H1 (cell line): ENCODE results near the gene LHFPL2. TPM values are rescaled to one million over a fixed set of nuclear protein-coding genes. Genes with fewer than 3 reads are reported as not detected.

ENCODE experiments used
- CTCF ChIA-PET: fragments of 300-600 bp; sonication (Branson Sonifier 250); formaldehyde crosslinking; loops from one replicate; lab custom pipeline; 2021; ENCODE audit not compliant: partially characterized antibody; lab: Charles Lee
- POLR2A ChIA-PET: fragments of 300-600 bp; sonication (Branson Sonifier 250); formaldehyde crosslinking; loops from one replicate; lab custom pipeline; 2021; ENCODE audit warnings: inconsistent platforms; ENCODE audit not compliant: partially characterized antibody; lab: Charles Lee
- DNase-seq, 2 experiments: peaks; one replicate each; pipeline versions ENCODE4 v3.0.0 to v3.0.0-alpha.2; 2010 to 2022; ENCODE audit warnings: low spot score in 2 of 2, low read depth in 1 of 2, mixed read lengths in 1 of 2
- FAIRE-seq: peaks from 2 replicates; lab custom pipeline; 2011; peaks lifted over from hg19 to GRCh38; lab: Jason Lieb, UNC
- H2AFZ ChIP-seq: 2 replicates; pipeline ENCODE4 v1.8.1; 2012; ENCODE audit warnings: low read length, inconsistent platforms
- H2AK5ac ChIP-seq: 2 replicates; pipeline ENCODE4 v1.6.1; 2013; ENCODE audit warnings: low read depth, low read length
- H2BK120ac ChIP-seq: replicated peaks from 2 replicates; pipeline ENCODE3; 2013; ENCODE audit warnings: low read depth, low read length, inconsistent platforms
- H2BK12ac ChIP-seq: 2 replicates; pipeline ENCODE4 v1.6.1; 2013; ENCODE audit warnings: low read depth, low read length
- H2BK15ac ChIP-seq: 2 replicates; pipeline ENCODE4 v1.6.1; 2013; ENCODE audit warnings: low read length
- H2BK20ac ChIP-seq: 2 replicates; pipeline ENCODE4 v1.6.1; 2013; ENCODE audit warnings: low read length
- H2BK5ac ChIP-seq: 2 replicates; pipeline ENCODE4 v1.6.1; 2013; ENCODE audit warnings: low read depth, low read length
- H3K14ac ChIP-seq: 2 replicates; pipeline ENCODE4 v1.6.1; 2013; ENCODE audit warnings: inconsistent platforms; ENCODE audit not compliant: insufficient read length
- H3K18ac ChIP-seq: 2 replicates; pipeline ENCODE4 v1.6.1; 2013; ENCODE audit warnings: low read length; ENCODE audit errors: extremely low read depth
- H3K23ac ChIP-seq: 2 replicates; pipeline ENCODE4 v1.6.1; 2013; ENCODE audit warnings: inconsistent platforms; ENCODE audit not compliant: insufficient read length
- H3K23me2 ChIP-seq: 2 replicates; pipeline ENCODE4 v1.6.1; 2013; ENCODE audit warnings: low read depth, low read length
- H3K27ac ChIP-seq: 2 replicates; pipeline ENCODE4 v1.6.1; 2011; ENCODE audit warnings: low read depth, low read length, inconsistent platforms
- H3K27me3 ChIP-seq, 4 experiments: replicated peaks in 1 of 4; 1 replicate in 1 of 4; 2 replicates in 3 of 4; pipeline versions ENCODE4 v1.6.1 to v1.8.1; 2011 to 2013; ENCODE audit warnings: low read length in 3 of 4, mild to moderate bottlenecking in 3 of 4, inconsistent platforms in 2 of 4, mixed read lengths in 2 of 4, moderate library complexity in 1 of 4; ENCODE audit not compliant: control insufficient read depth in 3 of 4, insufficient read depth in 3 of 4; ENCODE audit errors: extremely low read depth in 1 of 4
- H3K36me3 ChIP-seq, 4 experiments: 2 replicates each; pipeline versions ENCODE4 v1.6.1 to v1.8.1; 2011 to 2013; ENCODE audit warnings: mild to moderate bottlenecking in 4 of 4, low read length in 3 of 4, moderate library complexity in 2 of 4, control low read depth in 1 of 4, inconsistent platforms in 1 of 4; ENCODE audit not compliant: insufficient read depth in 4 of 4, control insufficient read depth in 2 of 4
- H3K4ac ChIP-seq: replicated peaks from 2 replicates; pipeline ENCODE3; 2013; ENCODE audit warnings: low read length, low read depth, mixed read lengths, inconsistent platforms; ENCODE audit not compliant: insufficient read length
- H3K4me1 ChIP-seq, 4 experiments: replicated peaks in 1 of 4; 1 replicate in 1 of 4; 2 replicates in 3 of 4; pipeline versions ENCODE4 v1.6.1 to v1.8.1; 2011 to 2013; ENCODE audit warnings: low read length in 3 of 4, inconsistent platforms in 2 of 4, mixed read lengths in 1 of 4; ENCODE audit not compliant: insufficient read depth in 4 of 4, control insufficient read depth in 3 of 4
- H3K4me2 ChIP-seq, 2 experiments: 2 replicates each; pipeline versions ENCODE4 v1.6.1 to v1.8.1; 2011 to 2013; ENCODE audit warnings: low read depth in 2 of 2, low read length in 2 of 2, control low read depth in 1 of 2, inconsistent platforms in 1 of 2, mild to moderate bottlenecking in 1 of 2; ENCODE audit not compliant: insufficient read depth in 1 of 2
- H3K4me3 ChIP-seq, 4 experiments: fragments of 200-600, 300-600 bp in 1 of 4; sonication (generic), shearing (Covaris generic), sonication (Bioruptor Twin) in 1 of 4; 2 replicates each; pipeline versions ENCODE4 v1.5.1 to v1.8.1; 2011 to 2016; ENCODE audit warnings: low read length in 4 of 4, low read depth in 3 of 4, control low read depth in 2 of 4, inconsistent platforms in 2 of 4, mild to moderate bottlenecking in 2 of 4, mixed read lengths in 1 of 4, moderate library complexity in 1 of 4; ENCODE audit not compliant: insufficient read depth in 2 of 4; ENCODE audit errors: extremely low read depth in 1 of 4
- H3K56ac ChIP-seq: replicated peaks from 2 replicates; pipeline ENCODE3; 2013; ENCODE audit warnings: low read depth, mild to moderate bottlenecking, mixed read lengths, low read length, inconsistent platforms; ENCODE audit not compliant: insufficient read length
- H3K79me1 ChIP-seq: 2 replicates; pipeline ENCODE4 v1.6.1; 2013; ENCODE audit warnings: low read depth, low read length, control low read depth
- H3K79me2 ChIP-seq, 2 experiments: 2 replicates each; pipeline versions ENCODE4 v1.6.1 to v1.8.1; 2012 to 2013; ENCODE audit warnings: low read length in 2 of 2, mild to moderate bottlenecking in 2 of 2, inconsistent platforms in 1 of 2; ENCODE audit not compliant: insufficient read depth in 2 of 2, control insufficient read depth in 1 of 2
- H3K9ac ChIP-seq, 4 experiments: replicated peaks in 1 of 4; 1 replicate in 1 of 4; 2 replicates in 3 of 4; pipeline versions ENCODE4 v1.6.1 to v1.8.1; 2011 to 2013; ENCODE audit warnings: low read depth in 3 of 4, low read length in 3 of 4, control low read depth in 2 of 4, mild to moderate bottlenecking in 2 of 4, moderate library complexity in 2 of 4, inconsistent platforms in 1 of 4; ENCODE audit errors: extremely low read depth in 1 of 4
- H3K9me3 ChIP-seq, 2 experiments: 2 replicates each; pipeline versions ENCODE4 v1.6.1 to v1.8.1; 2012 to 2013; ENCODE audit warnings: mild to moderate bottlenecking in 2 of 2, moderate library complexity in 2 of 2, control low read depth in 1 of 2, inconsistent platforms in 1 of 2, low read depth in 1 of 2, low read length in 1 of 2, mixed read lengths in 1 of 2; ENCODE audit not compliant: insufficient read depth in 2 of 2
- H4K20me1 ChIP-seq, 2 experiments: replicated peaks in 1 of 2; 2 replicates each; pipeline versions ENCODE3 to v1.8.1; 2011 to 2013; ENCODE audit warnings: inconsistent platforms in 2 of 2, low read length in 2 of 2, mild to moderate bottlenecking in 1 of 2; ENCODE audit not compliant: insufficient read depth in 2 of 2, control insufficient read depth in 1 of 2
- H4K5ac ChIP-seq: 2 replicates; pipeline ENCODE4 v1.6.1; 2013; ENCODE audit warnings: low read length, low read depth, mixed read lengths, inconsistent platforms; ENCODE audit not compliant: insufficient read length
- H4K8ac ChIP-seq: 2 replicates; pipeline ENCODE4 v1.8.0; 2013; ENCODE audit warnings: mild to moderate bottlenecking, moderate library complexity, low read length, inconsistent platforms; ENCODE audit not compliant: insufficient read depth; ENCODE audit errors: extremely low read depth
- H4K91ac ChIP-seq: replicated peaks from 2 replicates; pipeline ENCODE3; 2013; ENCODE audit warnings: low read length, mixed read lengths, inconsistent platforms; ENCODE audit not compliant: insufficient read length
- BACH1 ChIP-seq: IDR thresholded peaks from 2 replicates; pipeline ENCODE4 v1.6.1; 2012; ENCODE audit warnings: low read length, improper control_type of control experiment
- BCL11A ChIP-seq, 2 experiments: IDR thresholded peaks; one replicate each; pipeline ENCODE4 v1.6.1; 2011; ENCODE audit warnings: low read depth in 2 of 2, low read length in 2 of 2, mild to moderate bottlenecking in 2 of 2
- CBX8 ChIP-seq: fragments of 300-800, 300-1000 bp; sonication (generic); IDR thresholded peaks from 2 replicates; pipeline ENCODE4 v1.7.1; 2016; ENCODE audit warnings: low read depth, low read length, borderline replicate concordance
- HDAC6 ChIP-seq: IDR thresholded peaks from one replicate; pipeline ENCODE4 v1.7.1; 2012; ENCODE audit warnings: low read depth, mild to moderate bottlenecking, inconsistent platforms, low read length, moderate library complexity
- KDM4A ChIP-seq: IDR thresholded peaks from one replicate; pipeline ENCODE4 v1.7.1; 2012; ENCODE audit warnings: low read depth, mild to moderate bottlenecking, moderate library complexity, low read length, inconsistent platforms; ENCODE audit not compliant: severe bottlenecking
- POU5F1 ChIP-seq: IDR thresholded peaks from 2 replicates; pipeline ENCODE4 v1.6.1; 2011; ENCODE audit warnings: low read depth, mild to moderate bottlenecking, low read length, moderate library complexity
- RBBP5 ChIP-seq: IDR thresholded peaks from 2 replicates; pipeline ENCODE4 v1.7.1; 2012; ENCODE audit warnings: low read depth, mild to moderate bottlenecking, inconsistent platforms, low read length, moderate library complexity, borderline replicate concordance
- RFX5 ChIP-seq: IDR thresholded peaks from 2 replicates; pipeline ENCODE4 v1.6.1; 2011; ENCODE audit warnings: low read depth, low read length, improper control_type of control experiment, borderline replicate concordance
- RNF2 ChIP-seq: fragments of 200-900, 300-1000 bp; sonication (generic); IDR thresholded peaks from 2 replicates; pipeline ENCODE4 v1.7.1; 2016; ENCODE audit warnings: borderline replicate concordance, low read depth, mild to moderate bottlenecking, antibody characterized with exemption, low read length; ENCODE audit not compliant: poor library complexity, severe bottlenecking; ENCODE audit errors: missing control alignments
- SIX5 ChIP-seq: IDR thresholded peaks from 2 replicates; pipeline ENCODE4 v1.6.1; 2011; ENCODE audit warnings: mild to moderate bottlenecking, low read depth, low read length
- SP4 ChIP-seq: IDR thresholded peaks from 2 replicates; pipeline ENCODE4 v1.6.1; 2012; ENCODE audit warnings: low read length, inconsistent platforms
- SUZ12 ChIP-seq: fragments of 200-600 bp; sonication (generic); IDR thresholded peaks from 2 replicates; pipeline ENCODE4 v1.6.1; 2012; ENCODE audit warnings: mild to moderate bottlenecking, inconsistent platforms, low read length, moderate library complexity, mixed read lengths
- TAF7 ChIP-seq: optimal IDR thresholded peaks from 2 replicates; pipeline ENCODE3; 2011; ENCODE audit warnings: low read depth, mild to moderate bottlenecking, inconsistent platforms, low read length, moderate library complexity, borderline replicate concordance
- TBP ChIP-seq: IDR thresholded peaks from 2 replicates; pipeline ENCODE4 v1.6.1; 2011; ENCODE audit warnings: low read depth, low read length, improper control_type of control experiment
- TEAD4 ChIP-seq: IDR thresholded peaks from 2 replicates; pipeline ENCODE4 v1.6.1; 2012; ENCODE audit warnings: low read depth, low read length, inconsistent platforms, mixed read lengths
- WGBS, 2 experiments: shearing (Covaris generic) in 1 of 2; methylation state at CpG; one replicate each; pipeline versions ENCODE4 v1.1.6 to v1.1.7; 2013 to 2015; ENCODE audit warnings: low lambda C conversion rate in 2 of 2, mixed read lengths in 2 of 2, inconsistent platforms in 1 of 2, low coverage in 1 of 2, missing lambda C conversion rate in 1 of 2; ENCODE audit not compliant: insufficient replicate concordance in 2 of 2, insufficient coverage in 1 of 2, insufficient read length in 1 of 2; ENCODE audit errors: extremely low coverage in 1 of 2, missing lambda C conversion rate in 1 of 2; 5-methylcytosine and 5-hydroxymethylcytosine counted together
- polyA plus RNA-seq, 7 experiments: library from polyadenylated mRNA; depleted of rRNA in 3 of 7; stranded (reverse) in 5 of 7; unstranded in 2 of 7; fragments of >200 nt in 5 of 7; fragments of 200-250 nt in 2 of 7; gene quantifications; 1 replicate in 5 of 7; 2 replicates in 1 of 7; 4 replicates in 1 of 7; pipeline versions ENCODE4 v1.2.1 to v1.2.3, GENCODE V29; 2011 to 2013; ENCODE audit warnings: missing spikeins in 2 of 7, mixed read lengths in 2 of 7
- total RNA-seq: library from RNA; stranded (reverse); fragmentation: NEBNext Ultra II Directional; extraction: Animal tissue kit (Norgen Biotek cat#: 25700); gene quantifications from 2 replicates; pipeline ENCODE4 v1.2.1, GENCODE V29; 2021

The LHFPL2 gene
- total and polyA plus RNA-seq, 2 of the 8 experiments (the other 6 are each of a cell fraction or from before 2014, with no cell fraction given), result 9.6 to 43.0 TPM

DNA sequence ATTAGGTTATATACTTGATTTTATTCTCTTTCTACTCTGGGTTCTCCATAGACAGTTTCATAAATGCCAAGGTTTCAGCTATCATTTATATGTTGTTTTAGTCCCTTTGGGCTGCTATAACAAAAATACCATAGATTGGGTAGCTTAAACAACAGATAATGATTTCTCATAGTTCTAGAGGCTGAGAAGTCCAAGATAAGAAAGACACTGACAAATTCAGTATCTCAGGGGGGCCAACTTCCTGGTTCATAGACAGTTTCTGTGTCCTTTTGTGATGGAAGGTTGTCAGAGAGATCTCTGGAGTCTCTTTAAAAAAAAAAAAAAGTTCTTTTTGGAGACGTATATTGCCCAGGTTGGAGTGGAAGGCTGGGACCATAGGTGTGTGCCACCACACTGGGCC, 174.8 kb downstream of the LHFPL2 start:
- no peak overlapping the region for H2BK20ac ChIP-seq
- H3K18ac ChIP-seq, result no peak overlapping the region
- H4K8ac ChIP-seq, result no peak overlapping the region
- DNase-seq, result no peak
- no peak overlapping the region for H3K4me2 ChIP-seq
- WGBS, 2 experiments, result 100% methylated on average over 1 of the region's 1 CpG; no CpG with 5 or more reads in 1 of the 2 experiments
- H3K4me1 ChIP-seq, result no peaks in the 10 kb centered on the region
- no peak overlapping the region for H2AK5ac ChIP-seq
- H2BK15ac ChIP-seq, result no peak overlapping the region
- no peak overlapping the region for H2BK120ac ChIP-seq
- no peak overlapping the region for H3K23ac ChIP-seq
- no peak overlapping the region for H3K27ac ChIP-seq
- no peak overlapping the region for H4K91ac ChIP-seq
- no peaks in the 10 kb centered on the region for H3K27me3 ChIP-seq
- no peak for FAIRE-seq
- H3K79me1 ChIP-seq, result no peaks in the 10 kb centered on the region
- H2BK12ac ChIP-seq, result no peak overlapping the region
- H3K36me3 ChIP-seq, result peaks cover 0 to 3% (median under 1%) of the 10 kb centered on the region in 4 experiments; a peak in 1 of 8 replicates
- ChIA-PET CTCF (interaction anchor here (0.7 to 2.4 kb wide), 9 partner anchors 10 to 659 kb away, joined by 3 to 8 read pairs (median 3); no protein-coding TSS in a partner anchor), POLR2A (interaction anchor here (1.3 kb wide), 1 partner anchor 9 kb away, joined by 3 read pairs; no protein-coding TSS in a partner anchor)
- H3K4ac ChIP-seq, result no peak overlapping the region
- no peak overlapping the region for H3K14ac ChIP-seq
- no peaks in the 10 kb centered on the region for H3K79me2 ChIP-seq
- no peak overlapping the region for H3K56ac ChIP-seq
- no peaks in the 10 kb centered on the region for H3K9me3 ChIP-seq
- no peaks in the 10 kb centered on the region for H3K23me2 ChIP-seq
- no peak overlapping the region for H4K5ac ChIP-seq
- no peak overlapping the region for H3K9ac ChIP-seq
- H2AFZ ChIP-seq, result no peak overlapping the region
- H2BK5ac ChIP-seq, result no peak overlapping the region
- H4K20me1 ChIP-seq, result no peaks in the 10 kb centered on the region
- H3K4me3 ChIP-seq, result no peak overlapping the region
- no peak for TF ChIP-seq POU5F1
- no peak for TF ChIP-seq RNF2
- TF ChIP-seq SUZ12, result no peak
- TF ChIP-seq RBBP5, result no peak
- TF ChIP-seq TBP, result no peak
- TF ChIP-seq KDM4A, result no peak
- no peak for TF ChIP-seq BACH1
- TF ChIP-seq CBX8, result no peak
- TF ChIP-seq SIX5, result no peak
- no peak for TF ChIP-seq HDAC6
- TF ChIP-seq TAF7, result no peak
- TF ChIP-seq TEAD4, result no peak
- no peak for TF ChIP-seq RFX5
- no peak for TF ChIP-seq SP4
- TF ChIP-seq BCL11A (IDR thresholded peaks at IDR 0.05; ENCODE audit: low read depth in 2 of 2, low read length in 2 of 2), result no peak
